Uterus (tissue), 4 donors: Measurements from ENCODE around the gene GMPS. TPM values are rescaled to one million over a fixed set of nuclear protein-coding genes. Genes with fewer than 3 reads are reported as not detected.

Experiments
- DNase-seq, 2 donors: peaks; one replicate each; pipeline ENCODE4 v3.0.0-alpha.2; 2019 to 2020
- H3K27ac ChIP-seq, 2 donors: fragments of 200-600 bp; sonication (generic); 1 replicate in 1 of 2; 2 replicates in 1 of 2; pipeline ENCODE4 v1.5.1; 2016 to 2018
- H3K27me3 ChIP-seq, 2 donors: fragments of 200-600 bp; sonication (generic); one replicate each; pipeline ENCODE4 v1.5.1; 2018 to 2019; ENCODE audit warnings: control low read depth in 1 of 2
- H3K36me3 ChIP-seq, 2 donors: fragments of 200-600 bp; sonication (generic); one replicate each; pipeline ENCODE4 v1.5.1; 2019; ENCODE audit warnings: control low read depth in 1 of 2
- H3K4me1 ChIP-seq, 2 donors: fragments of 200-600 bp; sonication (generic); one replicate each; pipeline ENCODE4 v1.5.1; 2018 to 2019; ENCODE audit warnings: control low read depth in 1 of 2
- H3K4me3 ChIP-seq, 2 donors: fragments of 200-600 bp; sonication (generic); 1 replicate in 1 of 2; 2 replicates in 1 of 2; pipeline ENCODE4 v1.5.1; 2018 to 2019; ENCODE audit warnings: mild to moderate bottlenecking in 1 of 2
- H3K9me3 ChIP-seq, 2 donors: fragments of 200-600 bp; sonication (generic); one replicate each; pipeline ENCODE4 v1.5.1; 2019; ENCODE audit warnings: control low read depth in 1 of 2
- CTCF ChIP-seq, 4 experiments: fragments of 200-600 bp in 2 of 4; fragments of 450-650 bp in 2 of 4; sonication (generic) in 2 of 4; IDR thresholded peaks; one replicate each; pipeline ENCODE4 v1.5.1; 2016 to 2019; ENCODE audit warnings: antibody characterized with exemption in 4 of 4, mild to moderate bottlenecking in 2 of 4, moderate library complexity in 1 of 4
- POLR2A ChIP-seq, 2 donors: fragments of 450-650 bp; IDR thresholded peaks; one replicate each; pipeline ENCODE4 v1.6.1; 2016; ENCODE audit warnings: antibody characterized with exemption in 2 of 2, mild to moderate bottlenecking in 1 of 2, moderate library complexity in 1 of 2
- intact Hi-C: fragments of 100-400 bp; cut with DNase I; formaldehyde crosslinking; loops from one replicate; pipeline ENCODE4 v1.15.1; 2023; ENCODE audit warnings: low total_unique reads
- total RNA-seq, 4 donors: library from RNA; depleted of rRNA in 3 of 4; stranded (reverse); fragments of >200 nt in 3 of 4; gene quantifications; one replicate each; pipeline versions ENCODE4 v1.1.0 to v1.2.4, GENCODE V29; 2014 to 2023
- donor health status: DM: yes; HTN: yes; CAD: no.

Gene GMPS
- total RNA-seq, 4 donors from 2014 or later = 10.5 to 71.7 (median 51.3) TPM

- intact Hi-C loops = no loop called here
- Histone ChIP-seq H3K4me1 (no peaks in the 10 kb centered on the region), H3K27me3 (no peaks in the 10 kb centered on the region), H3K4me3 (no peak overlapping the region), H3K36me3 (no peaks in the 10 kb centered on the region), H3K27ac (no peak overlapping the region), H3K9me3 (no peaks in the 10 kb centered on the region)
- TF ChIP-seq POLR2A (IDR thresholded peaks at IDR 0.05) (no peak), CTCF (IDR thresholded peaks at IDR 0.05) (no peak)
- no peak for DNase-seq
These were observed 93.1 kb downstream of the GMPS start for GRCh38 chr3:155963570-155963969.

GRCh38 chr3:155970398-155970797 is 99.9 kb downstream of the GMPS start:
- H3K4me1 ChIP-seq = no peaks in the 10 kb centered on the region
- no peaks in the 10 kb centered on the region for H3K36me3 ChIP-seq
- no peak overlapping the region for H3K27ac ChIP-seq
- no peaks in the 10 kb centered on the region for H3K9me3 ChIP-seq
- intact Hi-C loops = no loop called here
- no peaks in the 10 kb centered on the region for H3K27me3 ChIP-seq
- TF ChIP-seq POLR2A (IDR thresholded peaks at IDR 0.05) = no peak
- H3K4me3 ChIP-seq = no peak overlapping the region
- DNase-seq = no peak

- no peaks in the 10 kb centered on the region for H3K4me1 ChIP-seq
- DNase-seq = no peak
- H3K36me3 ChIP-seq = no peaks in the 10 kb centered on the region
- H3K4me3 ChIP-seq = no peak overlapping the region
- H3K27me3 ChIP-seq = no peaks in the 10 kb centered on the region
- H3K27ac ChIP-seq = no peak overlapping the region
- TF ChIP-seq POLR2A (IDR thresholded peaks at IDR 0.05) = no peak
- TF ChIP-seq CTCF (IDR thresholded peaks at IDR 0.05) = no peak
- intact Hi-C loops = no loop called here
- H3K9me3 ChIP-seq = no peaks in the 10 kb centered on the region
These were observed 102.6 kb downstream of the GMPS start for GRCh38 chr3:155972885-155973584.

GRCh38 chr3:155978324-155978723 is 107.9 kb downstream of the GMPS start:
- Histone ChIP-seq H3K9me3 (no peaks in the 10 kb centered on the region), H3K4me1 (no peaks in the 10 kb centered on the region), H3K27ac (no peak overlapping the region), H3K4me3 (no peak overlapping the region), H3K27me3 (no peaks in the 10 kb centered on the region), H3K36me3 (no peaks in the 10 kb centered on the region)
- intact Hi-C loops = no loop called here
- no peak for DNase-seq
- TF ChIP-seq POLR2A (IDR thresholded peaks at IDR 0.05) (no peak), CTCF (IDR thresholded peaks at IDR 0.05) (no peak)

- H3K27ac ChIP-seq = no peak overlapping the region
- DNase-seq = no peak
- TF ChIP-seq POLR2A (IDR thresholded peaks at IDR 0.05) (no peak), CTCF (IDR thresholded peaks at IDR 0.05) (no peak)
- H3K27me3 ChIP-seq = no peaks in the 10 kb centered on the region
- no peaks in the 10 kb centered on the region for H3K4me1 ChIP-seq
- H3K36me3 ChIP-seq = no peaks in the 10 kb centered on the region
- intact Hi-C loops = no loop called here
- H3K9me3 ChIP-seq = no peaks in the 10 kb centered on the region
- no peak overlapping the region for H3K4me3 ChIP-seq
These were observed 109.3 kb downstream of the GMPS start for GRCh38 chr3:155979746-155980145.

- Histone ChIP-seq H3K36me3 (no peaks in the 10 kb centered on the region), H3K9me3 (no peaks in the 10 kb centered on the region), H3K4me1 (no peaks in the 10 kb centered on the region), H3K27ac (no peak overlapping the region), H3K4me3 (no peak overlapping the region), H3K27me3 (no peaks in the 10 kb centered on the region)
- no peak for TF ChIP-seq POLR2A (IDR thresholded peaks at IDR 0.05)
- TF ChIP-seq CTCF (IDR thresholded peaks at IDR 0.05) = no peak
- no peak for DNase-seq
- intact Hi-C loops = no loop called here
These were observed 111.2 kb downstream of the GMPS start for GRCh38 chr3:155981669-155982068.
